HepG2 (cell line): ENCODE measurements around the gene COX5B. TPM values are rescaled to one million over a fixed set of nuclear protein-coding genes. Genes with fewer than 3 reads are reported as not detected.
A peak's percentile ranks its signal among the peaks of the same experiment; 100 is the strongest.

Experiments used
- ATF7-NPFF ChIP-seq: sonication (generic); formaldehyde crosslinking; IDR thresholded peaks from 2 replicates; pipeline ENCODE4 v1.8.1; 2023; ENCODE audit warnings: mild to moderate bottlenecking, low read depth, missing genetic modification reagents, moderate library complexity
- CHD2 ChIP-seq: IDR thresholded peaks from 2 replicates; pipeline ENCODE4 v1.6.1; 2011; ENCODE audit warnings: low read depth, low read length, improper control_type of control experiment
- CSRNP2 ChIP-seq: sonication (generic); formaldehyde crosslinking; conservative IDR thresholded peaks from 2 replicates; pipeline ENCODE4 v1.8.0; 2022; ENCODE audit warnings: low read depth, missing genetic modification reagents
- GTF2F1 ChIP-seq: fragments of 150-350 bp; IDR thresholded peaks from 2 replicates; pipeline ENCODE4 v1.6.1; 2014; ENCODE audit warnings: low read length
- HMG20A ChIP-seq: IDR thresholded peaks from 2 replicates; pipeline ENCODE4 v1.6.1; 2016; ENCODE audit warnings: borderline replicate concordance
- ISL2 ChIP-seq: sonication (generic); formaldehyde crosslinking; IDR thresholded peaks from 2 replicates; pipeline ENCODE4 v1.5.0; 2020; ENCODE audit warnings: missing genetic modification reagents
- JARID2 ChIP-seq: sonication (generic); formaldehyde crosslinking; IDR thresholded peaks from 2 replicates; pipeline ENCODE4 v1.8.1; 2023; ENCODE audit warnings: missing genetic modification reagents, inconsistent platforms; ENCODE audit not compliant: insufficient replicate concordance
- MLX ChIP-seq: IDR thresholded peaks from 2 replicates; pipeline ENCODE4 v1.6.1; 2016
- RXRB ChIP-seq: IDR thresholded peaks from 2 replicates; pipeline ENCODE4 v1.6.1; 2016; ENCODE audit warnings: borderline replicate concordance, missing genetic modification reagents, missing compliant biosample characterization
- SP140L ChIP-seq: sonication (generic); formaldehyde crosslinking; IDR thresholded peaks from 2 replicates; pipeline ENCODE4 v1.4.0; 2020; ENCODE audit warnings: missing genetic modification reagents, borderline replicate concordance
- SYNCRIP ChIP-seq: fragments of 200-400 bp; formaldehyde crosslinking; IDR thresholded peaks from 2 replicates; pipeline ENCODE4 v1.6.1; 2018; ENCODE audit warnings: mild to moderate bottlenecking, low read depth, low read length; ENCODE audit not compliant: insufficient read depth
- ZNF10 ChIP-seq: sonication (generic); formaldehyde crosslinking; IDR thresholded peaks from 2 replicates; pipeline ENCODE4 v1.4.0; 2020; ENCODE audit warnings: mild to moderate bottlenecking, low read depth, missing genetic modification reagents, borderline replicate concordance
- ZNF572 ChIP-seq: sonication (generic); formaldehyde crosslinking; IDR thresholded peaks from 2 replicates; pipeline ENCODE4 v1.5.1; 2020; ENCODE audit warnings: mild to moderate bottlenecking, missing genetic modification reagents
- ZNF879 ChIP-seq: sonication (generic); formaldehyde crosslinking; IDR thresholded peaks from 2 replicates; pipeline ENCODE4 v1.8.1; 2023; ENCODE audit warnings: missing genetic modification reagents
- ZNF883 ChIP-seq: sonication (generic); formaldehyde crosslinking; IDR thresholded peaks from 2 replicates; pipeline ENCODE4 v1.5.1; 2020; ENCODE audit warnings: mild to moderate bottlenecking, missing genetic modification reagents; ENCODE audit errors: not compliant biosample characterization
- ZSCAN21 ChIP-seq: sonication (generic); formaldehyde crosslinking; IDR thresholded peaks from 2 replicates; pipeline ENCODE4 v1.8.0; 2022; ENCODE audit warnings: mild to moderate bottlenecking, missing genetic modification reagents, moderate library complexity, borderline replicate concordance
- polyA plus RNA-seq, 8 experiments: library from polyadenylated mRNA; depleted of rRNA in 3 of 8; stranded (reverse) in 7 of 8; unstranded in 1 of 8; fragments of >200 nt; fragmentation: Illumina TruSeq in 4 of 8; extraction: Trizol in 4 of 8; gene quantifications; 2 replicates each; pipeline versions ENCODE4 v1.2.1 to v1.2.3, GENCODE V29; 2011 to 2016; ENCODE audit warnings: low read depth in 4 of 8, missing spikeins in 1 of 8, mixed read lengths in 1 of 8; ENCODE audit not compliant: insufficient read depth in 1 of 8
- total RNA-seq, 5 experiments: library from RNA; depleted of rRNA; stranded (reverse); fragments of >200 nt; fragmentation: Illumina TruSeq; extraction: Trizol; gene quantifications; 2 replicates each; pipeline ENCODE4 v1.2.3, GENCODE V29; 2016; ENCODE audit warnings: low read depth in 1 of 5
- TF ChIP-seq, protein P1 (sequence below): sonication (generic); formaldehyde crosslinking; IDR thresholded peaks from 2 replicates; pipeline ENCODE4 v1.5.0; 2020; ENCODE audit warnings: mild to moderate bottlenecking, missing genetic modification reagents, borderline replicate concordance
- TF ChIP-seq, protein P2 (sequence below): sonication (generic); formaldehyde crosslinking; IDR thresholded peaks from 2 replicates; pipeline ENCODE4 v1.8.0; 2022; ENCODE audit warnings: missing genetic modification reagents, mild to moderate bottlenecking, borderline replicate concordance

The COX5B gene
- total and polyA plus RNA-seq, 2 of the 13 experiments (the other 11 are each of a cell fraction or from before 2014, with no cell fraction given) = 453 to 536 TPM

GRCh38 chr2:97663962-97664635 is 18.2 kb downstream of the COX5B start, which contains the start of gene ACTR1B (continued):
- TF ChIP-seq, protein P1, sequence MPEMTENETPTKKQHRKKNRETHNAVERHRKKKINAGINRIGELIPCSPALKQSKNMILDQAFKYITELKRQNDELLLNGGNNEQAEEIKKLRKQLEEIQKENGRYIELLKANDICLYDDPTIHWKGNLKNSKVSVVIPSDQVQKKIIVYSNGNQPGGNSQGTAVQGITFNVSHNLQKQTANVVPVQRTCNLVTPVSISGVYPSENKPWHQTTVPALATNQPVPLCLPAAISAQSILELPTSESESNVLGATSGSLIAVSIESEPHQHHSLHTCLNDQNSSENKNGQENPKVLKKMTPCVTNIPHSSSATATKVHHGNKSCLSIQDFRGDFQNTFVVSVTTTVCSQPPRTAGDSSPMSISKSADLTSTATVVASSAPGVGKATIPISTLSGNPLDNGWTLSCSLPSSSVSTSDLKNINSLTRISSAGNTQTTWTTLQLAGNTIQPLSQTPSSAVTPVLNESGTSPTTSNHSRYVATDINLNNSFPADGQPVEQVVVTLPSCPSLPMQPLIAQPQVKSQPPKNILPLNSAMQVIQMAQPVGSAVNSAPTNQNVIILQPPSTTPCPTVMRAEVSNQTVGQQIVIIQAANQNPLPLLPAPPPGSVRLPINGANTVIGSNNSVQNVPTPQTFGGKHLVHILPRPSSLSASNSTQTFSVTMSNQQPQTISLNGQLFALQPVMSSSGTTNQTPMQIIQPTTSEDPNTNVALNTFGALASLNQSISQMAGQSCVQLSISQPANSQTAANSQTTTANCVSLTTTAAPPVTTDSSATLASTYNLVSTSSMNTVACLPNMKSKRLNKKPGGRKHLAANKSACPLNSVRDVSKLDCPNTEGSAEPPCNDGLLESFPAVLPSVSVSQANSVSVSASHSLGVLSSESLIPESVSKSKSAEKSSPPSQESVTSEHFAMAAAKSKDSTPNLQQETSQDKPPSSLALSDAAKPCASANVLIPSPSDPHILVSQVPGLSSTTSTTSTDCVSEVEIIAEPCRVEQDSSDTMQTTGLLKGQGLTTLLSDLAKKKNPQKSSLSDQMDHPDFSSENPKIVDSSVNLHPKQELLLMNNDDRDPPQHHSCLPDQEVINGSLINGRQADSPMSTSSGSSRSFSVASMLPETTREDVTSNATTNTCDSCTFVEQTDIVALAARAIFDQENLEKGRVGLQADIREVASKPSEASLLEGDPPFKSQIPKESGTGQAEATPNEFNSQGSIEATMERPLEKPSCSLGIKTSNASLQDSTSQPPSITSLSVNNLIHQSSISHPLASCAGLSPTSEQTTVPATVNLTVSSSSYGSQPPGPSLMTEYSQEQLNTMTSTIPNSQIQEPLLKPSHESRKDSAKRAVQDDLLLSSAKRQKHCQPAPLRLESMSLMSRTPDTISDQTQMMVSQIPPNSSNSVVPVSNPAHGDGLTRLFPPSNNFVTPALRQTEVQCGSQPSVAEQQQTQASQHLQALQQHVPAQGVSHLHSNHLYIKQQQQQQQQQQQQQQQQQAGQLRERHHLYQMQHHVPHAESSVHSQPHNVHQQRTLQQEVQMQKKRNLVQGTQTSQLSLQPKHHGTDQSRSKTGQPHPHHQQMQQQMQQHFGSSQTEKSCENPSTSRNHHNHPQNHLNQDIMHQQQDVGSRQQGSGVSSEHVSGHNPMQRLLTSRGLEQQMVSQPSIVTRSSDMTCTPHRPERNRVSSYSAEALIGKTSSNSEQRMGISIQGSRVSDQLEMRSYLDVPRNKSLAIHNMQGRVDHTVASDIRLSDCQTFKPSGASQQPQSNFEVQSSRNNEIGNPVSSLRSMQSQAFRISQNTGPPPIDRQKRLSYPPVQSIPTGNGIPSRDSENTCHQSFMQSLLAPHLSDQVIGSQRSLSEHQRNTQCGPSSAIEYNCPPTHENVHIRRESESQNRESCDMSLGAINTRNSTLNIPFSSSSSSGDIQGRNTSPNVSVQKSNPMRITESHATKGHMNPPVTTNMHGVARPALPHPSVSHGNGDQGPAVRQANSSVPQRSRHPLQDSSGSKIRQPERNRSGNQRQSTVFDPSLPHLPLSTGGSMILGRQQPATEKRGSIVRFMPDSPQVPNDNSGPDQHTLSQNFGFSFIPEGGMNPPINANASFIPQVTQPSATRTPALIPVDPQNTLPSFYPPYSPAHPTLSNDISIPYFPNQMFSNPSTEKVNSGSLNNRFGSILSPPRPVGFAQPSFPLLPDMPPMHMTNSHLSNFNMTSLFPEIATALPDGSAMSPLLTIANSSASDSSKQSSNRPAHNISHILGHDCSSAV (CRISPR knock-in tag) = no peak; the same call in 1 of the 2 replicates
- TF ChIP-seq GTF2F1 (no peak), HMG20A (no peak), SP140L (CRISPR knock-in tag) (no peak), MLX (CRISPR knock-in tag) (no peak), ZNF572 (CRISPR knock-in tag) (no peak), ZNF879 (no peak), JARID2 (CRISPR knock-in tag) (no peak), CHD2 (peak; percentile 53; the same call in 1 of the 2 replicates), SYNCRIP (no peak), ZNF883 (CRISPR knock-in tag) (no peak), ATF7-NPFF (no peak; the same call in 1 of the 2 replicates), ZSCAN21 (CRISPR knock-in tag) (no peak), ZNF10 (CRISPR knock-in tag) (no peak), CSRNP2 (CRISPR knock-in tag) (no peak), RXRB (CRISPR knock-in tag) (peak; percentile 58; the same call in 1 of the 2 replicates), ISL2 (CRISPR knock-in tag) (no peak; the same call in none of the 2 replicates)
- TF ChIP-seq, protein P2, sequence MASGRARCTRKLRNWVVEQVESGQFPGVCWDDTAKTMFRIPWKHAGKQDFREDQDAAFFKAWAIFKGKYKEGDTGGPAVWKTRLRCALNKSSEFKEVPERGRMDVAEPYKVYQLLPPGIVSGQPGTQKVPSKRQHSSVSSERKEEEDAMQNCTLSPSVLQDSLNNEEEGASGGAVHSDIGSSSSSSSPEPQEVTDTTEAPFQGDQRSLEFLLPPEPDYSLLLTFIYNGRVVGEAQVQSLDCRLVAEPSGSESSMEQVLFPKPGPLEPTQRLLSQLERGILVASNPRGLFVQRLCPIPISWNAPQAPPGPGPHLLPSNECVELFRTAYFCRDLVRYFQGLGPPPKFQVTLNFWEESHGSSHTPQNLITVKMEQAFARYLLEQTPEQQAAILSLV (CRISPR knock-in tag) = 0 out of 2 replicates have a peak, but pooled peaks have one; percentile 36
